ENCODE results near the gene ALCAM.

DNA sequence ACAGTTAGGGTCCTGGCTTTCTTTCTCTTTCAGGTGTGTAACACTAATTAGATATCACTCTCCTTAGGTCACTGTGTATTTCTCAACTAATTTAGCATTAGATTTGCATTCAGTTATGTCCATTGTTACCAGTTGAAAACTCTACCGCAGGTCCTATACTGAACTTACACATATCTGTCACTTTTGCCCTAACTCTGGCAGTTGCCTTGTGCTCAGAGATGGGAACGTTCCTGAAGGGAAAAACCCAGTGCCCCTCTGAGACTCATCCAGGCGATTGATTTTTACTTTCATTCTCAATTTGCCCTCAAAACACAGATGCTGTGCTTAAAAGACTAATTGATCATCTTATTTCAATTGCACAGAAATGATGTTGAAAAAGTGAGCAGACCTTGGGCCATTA lies 249.1 kb downstream of the ALCAM start:
- TF ChIP-seq, protein P1, sequence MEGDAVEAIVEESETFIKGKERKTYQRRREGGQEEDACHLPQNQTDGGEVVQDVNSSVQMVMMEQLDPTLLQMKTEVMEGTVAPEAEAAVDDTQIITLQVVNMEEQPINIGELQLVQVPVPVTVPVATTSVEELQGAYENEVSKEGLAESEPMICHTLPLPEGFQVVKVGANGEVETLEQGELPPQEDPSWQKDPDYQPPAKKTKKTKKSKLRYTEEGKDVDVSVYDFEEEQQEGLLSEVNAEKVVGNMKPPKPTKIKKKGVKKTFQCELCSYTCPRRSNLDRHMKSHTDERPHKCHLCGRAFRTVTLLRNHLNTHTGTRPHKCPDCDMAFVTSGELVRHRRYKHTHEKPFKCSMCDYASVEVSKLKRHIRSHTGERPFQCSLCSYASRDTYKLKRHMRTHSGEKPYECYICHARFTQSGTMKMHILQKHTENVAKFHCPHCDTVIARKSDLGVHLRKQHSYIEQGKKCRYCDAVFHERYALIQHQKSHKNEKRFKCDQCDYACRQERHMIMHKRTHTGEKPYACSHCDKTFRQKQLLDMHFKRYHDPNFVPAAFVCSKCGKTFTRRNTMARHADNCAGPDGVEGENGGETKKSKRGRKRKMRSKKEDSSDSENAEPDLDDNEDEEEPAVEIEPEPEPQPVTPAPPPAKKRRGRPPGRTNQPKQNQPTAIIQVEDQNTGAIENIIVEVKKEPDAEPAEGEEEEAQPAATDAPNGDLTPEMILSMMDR (IDR thresholded peaks at IDR 0.05), result no peak
- TF ChIP-seq EZH2 (IDR thresholded peaks at IDR 0.05) (no peak), EZH2phosphoT487 (IDR thresholded peaks at IDR 0.05) (no peak)
